ENCODE data around the gene GPR39.

The GPR39 gene

GRCh38 chr2:132442278-132442677, 25.7 kb downstream of the GPR39 start:
- DNase-seq (ENCODE audit: low read depth in 4 of 4, low spot score in 1 of 4): no peak

GRCh38 chr2:132443106-132443505, 26.5 kb downstream of the GPR39 start:
- DNase-seq (ENCODE audit: low read depth in 4 of 4, low spot score in 1 of 4): no peak

- no peak for DNase-seq (ENCODE audit: low read depth in 4 of 4, low spot score in 1 of 4)
Measured at GRCh38 chr2:132446444-132446843, 29.8 kb downstream of the GPR39 start.

DNA sequence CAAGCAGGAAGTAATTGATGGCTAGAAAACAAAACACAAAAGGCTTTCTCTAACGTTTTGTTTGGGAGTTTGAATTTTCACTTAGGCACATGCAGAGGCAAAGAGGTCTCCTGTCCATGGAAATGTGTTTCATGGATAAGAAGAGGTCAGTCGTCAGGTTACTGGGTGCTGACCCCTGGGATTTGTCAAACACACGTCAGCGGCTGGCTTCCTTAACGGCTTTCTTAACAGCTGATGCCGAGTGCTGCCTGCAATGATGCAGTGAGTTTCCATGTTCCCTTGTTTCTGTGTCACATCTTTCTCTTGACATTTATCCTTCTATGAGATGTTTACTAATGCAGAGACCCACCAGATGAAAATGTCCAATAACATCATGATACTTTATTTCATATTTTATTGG, 31.7 kb downstream of the GPR39 start:
- DNase-seq (ENCODE audit: low read depth in 4 of 4, low spot score in 1 of 4): no peak

- no peak for DNase-seq (ENCODE audit: low read depth in 4 of 4, low spot score in 1 of 4)
Measured at GRCh38 chr2:132448771-132449170, 32.2 kb downstream of the GPR39 start.

DNA sequence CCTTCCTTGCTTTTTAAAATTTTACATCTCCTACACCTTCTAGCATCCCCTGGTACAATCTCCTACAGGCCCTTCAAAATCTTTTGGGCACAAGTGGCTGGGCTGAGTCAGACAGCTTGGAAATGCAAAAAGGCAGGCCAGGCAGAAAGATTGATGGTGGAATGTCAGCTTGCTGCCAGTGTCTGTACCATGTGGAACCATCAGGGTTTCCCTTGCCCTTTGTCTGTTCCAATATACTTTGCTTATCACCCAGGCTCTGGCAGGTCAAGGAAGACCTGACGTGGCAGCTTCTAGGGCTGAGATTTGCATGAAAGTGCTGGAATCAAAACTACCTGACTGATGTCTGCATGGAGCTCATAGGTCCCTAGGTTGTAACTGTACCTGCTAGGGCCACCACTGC, 33.3 kb downstream of the GPR39 start:
- DNase-seq (ENCODE audit: low read depth in 4 of 4, low spot score in 1 of 4): no peak

DNA sequence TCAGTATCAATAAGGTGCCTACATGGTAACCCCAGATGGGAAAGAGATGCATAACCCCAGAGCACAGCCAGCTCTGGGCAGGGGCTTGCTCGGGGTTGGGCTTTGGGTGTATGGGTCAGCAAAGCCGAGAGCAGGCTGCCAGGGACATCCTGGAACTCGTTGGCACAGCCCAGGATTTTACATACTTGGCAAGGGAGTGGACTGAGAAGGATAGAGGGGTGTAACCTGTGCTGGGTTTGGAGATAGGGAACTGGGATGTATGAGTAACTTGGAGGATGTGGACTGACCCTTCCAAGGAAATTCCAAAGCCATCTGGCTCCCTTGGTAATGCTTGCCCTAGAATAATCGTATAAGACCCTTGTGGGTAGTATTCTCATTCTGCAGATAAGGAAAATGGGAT, 44.2 kb downstream of the GPR39 start:
- DNase-seq (ENCODE audit: low read depth in 4 of 4, low spot score in 1 of 4): no peak

DNA sequence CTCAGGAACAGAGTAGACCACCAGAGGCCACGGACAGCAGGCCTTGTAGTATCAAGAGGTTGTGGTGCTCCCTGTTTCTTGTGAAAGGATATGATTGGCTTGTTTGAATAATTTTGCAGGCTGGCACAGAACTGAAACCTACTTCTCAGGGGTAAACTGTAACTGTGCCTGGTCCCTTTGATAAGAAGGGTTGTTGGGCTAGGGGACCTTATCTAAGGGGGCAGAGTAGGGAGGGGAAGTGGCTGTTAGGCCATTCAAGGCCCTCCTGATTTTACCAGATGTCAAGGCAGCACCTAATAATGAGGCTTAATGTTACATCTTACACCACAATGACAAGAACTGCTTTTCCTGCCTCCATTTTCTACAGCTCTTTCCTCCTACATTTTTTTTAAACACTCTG, 45.6 kb downstream of the GPR39 start:
- no peak for DNase-seq (ENCODE audit: low read depth in 4 of 4, low spot score in 1 of 4)

DNA sequence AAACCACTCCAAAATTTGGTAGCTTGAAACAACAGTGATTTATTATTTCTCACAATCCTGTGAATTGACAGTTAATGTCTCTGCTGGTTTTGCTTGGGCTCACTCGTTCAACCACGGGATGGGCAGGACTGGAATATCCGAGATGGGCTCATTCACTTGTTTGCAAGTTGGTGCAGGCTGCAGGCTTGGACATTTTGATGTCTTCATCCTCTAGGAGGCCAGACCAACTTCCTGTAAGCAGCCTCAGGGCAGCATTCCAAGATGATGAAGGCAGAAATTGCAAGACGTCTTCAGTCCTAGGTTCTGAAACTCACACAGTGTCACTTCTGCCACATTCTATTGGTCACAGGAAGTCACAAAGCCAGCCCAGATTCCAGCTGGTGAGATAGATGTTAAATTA, 47.1 kb downstream of the GPR39 start:
- DNase-seq (ENCODE audit: low read depth in 4 of 4, low spot score in 1 of 4): no peak

DNA sequence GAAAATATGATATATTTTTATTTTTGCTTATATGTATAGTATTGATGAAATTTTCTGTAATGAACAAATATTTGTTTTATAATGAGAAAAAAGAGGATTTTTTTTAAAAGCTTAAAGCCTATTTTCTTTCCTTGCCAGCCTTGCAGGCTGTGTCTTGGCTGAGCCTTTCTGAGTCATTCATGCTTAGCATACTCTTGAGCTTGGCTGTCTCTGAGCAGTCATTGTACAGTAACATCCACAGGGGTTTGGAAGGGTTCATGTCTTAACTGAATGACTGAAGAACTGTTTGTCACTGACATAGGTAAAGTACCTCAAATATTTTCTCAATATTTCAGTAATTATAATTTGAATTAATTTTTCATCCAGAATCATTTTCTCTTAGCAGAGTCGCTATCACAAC, 49.3 kb downstream of the GPR39 start:
- no peak for DNase-seq (ENCODE audit: low read depth in 4 of 4, low spot score in 1 of 4)

DNA sequence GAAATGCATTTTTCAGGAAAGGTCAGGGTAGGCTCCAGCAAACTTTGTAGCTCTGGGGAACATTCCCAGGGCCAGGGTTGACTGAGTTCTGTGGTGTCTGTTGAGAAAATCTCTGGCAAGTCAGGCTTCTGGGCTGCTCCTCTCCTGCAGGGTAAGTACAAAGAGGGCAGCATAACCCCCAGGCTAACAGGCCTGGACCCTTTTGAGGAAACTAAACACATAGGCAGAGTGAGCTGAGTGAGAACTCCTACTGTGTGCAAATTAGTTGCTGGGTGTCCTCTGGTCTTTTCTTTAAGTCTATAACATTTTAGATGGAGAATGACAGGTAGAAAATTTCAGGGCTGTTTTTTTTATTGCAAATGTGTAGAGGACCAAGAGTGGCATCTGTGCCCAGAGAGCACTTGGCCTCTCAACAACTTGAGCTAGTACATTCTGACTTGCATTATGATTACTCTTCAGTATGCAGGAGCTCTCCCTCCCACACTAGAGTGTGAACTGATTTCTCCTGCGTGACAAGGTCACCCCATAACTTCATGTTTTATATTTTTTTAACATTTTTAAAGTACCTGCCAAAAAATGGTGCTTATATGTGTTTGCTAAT, 49.9 kb downstream of the GPR39 start:
- no peak for DNase-seq (ENCODE audit: low read depth in 4 of 4, low spot score in 1 of 4)

- no peak for DNase-seq (ENCODE audit: low read depth in 4 of 4, low spot score in 1 of 4)
Measured at GRCh38 chr2:132468821-132469675, 52.4 kb downstream of the GPR39 start.

DNA sequence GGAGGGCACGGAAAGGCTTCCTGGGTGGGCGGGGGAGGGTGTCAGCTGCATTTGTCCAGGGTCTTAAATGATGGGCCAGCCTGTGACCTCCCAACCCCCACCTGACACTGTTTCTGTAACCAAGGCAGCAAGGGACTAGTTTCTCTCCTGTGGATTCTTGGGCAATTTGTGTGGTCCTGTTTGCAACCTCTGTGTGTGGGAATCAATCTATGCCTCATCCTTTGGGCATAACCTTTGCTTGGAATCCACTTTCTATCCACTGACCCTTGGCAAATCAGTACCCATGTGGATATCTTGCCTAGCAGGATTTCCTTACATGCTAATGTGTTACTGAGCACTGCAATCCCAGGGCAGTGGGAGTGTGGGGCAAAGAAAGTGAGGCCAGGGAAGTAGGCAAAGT, 54.1 kb downstream of the GPR39 start:
- DNase-seq (ENCODE audit: low read depth in 4 of 4, low spot score in 1 of 4): no peak

GRCh38 chr2:132473174-132473883, 56.7 kb downstream of the GPR39 start:
- no peak for DNase-seq (ENCODE audit: low read depth in 4 of 4, low spot score in 1 of 4)

- no peak for DNase-seq (ENCODE audit: low read depth in 4 of 4, low spot score in 1 of 4)
Measured at GRCh38 chr2:132475615-132476014, 59.0 kb downstream of the GPR39 start.

DNA sequence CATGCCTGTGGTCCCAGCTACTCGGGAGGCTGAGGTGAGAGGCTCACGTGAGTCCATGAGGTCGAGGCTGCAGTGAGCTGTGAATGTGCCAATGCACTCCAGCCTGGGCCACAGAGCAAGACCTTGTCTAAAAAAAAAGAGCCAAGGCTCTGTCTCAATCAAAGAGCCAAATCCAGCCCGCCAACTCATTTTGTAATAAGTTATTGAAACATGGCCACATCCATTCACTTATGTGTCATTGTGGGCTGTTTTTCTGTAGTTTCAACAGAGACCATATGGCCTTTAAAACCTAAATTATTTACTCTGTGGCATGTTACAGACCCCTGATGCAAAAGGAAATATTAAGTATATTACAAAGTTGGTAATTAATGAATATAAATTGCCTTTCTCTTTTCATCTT, 60.8 kb downstream of the GPR39 start:
- DNase-seq (ENCODE audit: low read depth in 4 of 4, low spot score in 1 of 4): no peak

DNA sequence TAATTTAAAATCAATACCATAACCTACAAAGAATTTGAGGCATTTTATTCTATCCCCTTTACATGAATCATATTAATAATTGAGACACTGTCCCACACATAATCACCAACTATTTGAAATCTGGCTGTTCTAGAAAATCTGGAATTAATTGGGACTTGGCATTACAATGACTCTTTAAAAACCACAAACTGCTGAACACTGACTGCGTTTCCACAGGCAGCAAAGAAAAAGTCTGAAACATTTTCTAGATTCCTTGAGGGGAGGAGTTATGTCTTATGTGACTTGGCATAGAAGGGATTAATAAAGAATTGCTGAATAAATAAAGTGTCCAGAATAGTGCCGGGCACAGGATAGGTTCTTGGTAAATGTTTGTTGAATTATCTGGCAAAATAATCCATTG, 61.4 kb downstream of the GPR39 start:
- DNase-seq (ENCODE audit: low read depth in 4 of 4, low spot score in 1 of 4): no peak

DNA sequence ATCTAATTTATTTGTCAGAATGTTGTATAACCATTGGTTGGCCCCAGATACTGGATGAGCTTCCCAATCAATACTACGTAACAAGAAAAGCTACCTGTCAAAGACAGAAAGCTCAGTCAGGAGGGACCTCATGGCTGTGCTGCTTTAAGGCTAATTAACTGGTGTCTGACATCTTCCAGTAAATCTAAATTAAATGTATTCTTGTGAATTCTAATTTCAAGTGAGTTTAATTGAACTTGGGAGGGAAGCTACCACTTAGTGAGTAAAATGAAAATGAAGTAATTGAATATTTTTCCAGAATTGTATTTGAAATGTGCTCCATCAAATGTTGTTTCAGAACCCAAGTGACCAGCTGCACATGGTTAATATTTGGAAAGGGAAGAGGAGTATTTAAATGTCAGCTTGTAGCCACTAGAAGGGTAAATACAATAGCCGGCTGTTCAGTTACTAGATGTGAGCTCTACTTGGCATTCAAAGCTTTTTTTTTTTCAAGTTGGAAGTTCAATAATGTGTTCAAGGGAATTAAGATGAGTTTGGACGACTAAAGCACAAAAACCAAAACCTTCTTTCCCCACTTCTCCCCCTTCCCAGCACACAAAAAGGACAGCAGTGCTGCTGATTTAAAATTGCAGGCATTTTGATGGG, 62.0 kb downstream of the GPR39 start:
- no peak for DNase-seq (ENCODE audit: low read depth in 4 of 4, low spot score in 1 of 4)

- DNase-seq (ENCODE audit: low read depth in 4 of 4, low spot score in 1 of 4): no peak
Measured at GRCh38 chr2:132479155-132479554, 62.5 kb downstream of the GPR39 start.

DNA sequence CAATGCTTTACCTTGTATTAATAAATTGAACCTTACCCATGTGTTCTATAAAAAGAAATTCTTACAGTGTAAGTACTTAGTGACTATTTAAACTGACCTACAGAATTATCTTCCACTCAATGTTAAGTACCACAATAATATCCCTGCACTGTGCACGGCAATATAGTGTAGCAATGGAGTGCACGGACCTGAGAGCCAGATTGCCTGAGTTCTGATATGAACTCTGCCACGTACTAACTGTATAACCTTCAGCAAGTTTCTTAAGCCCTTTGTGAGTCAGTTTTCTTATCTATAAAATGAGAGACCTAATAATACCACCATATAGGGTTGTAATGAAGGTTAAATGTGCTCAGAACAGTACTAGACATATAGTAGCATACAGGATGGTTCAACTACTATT, 66.2 kb downstream of the GPR39 start:
- no peak for DNase-seq (ENCODE audit: low read depth in 4 of 4, low spot score in 1 of 4)

DNA sequence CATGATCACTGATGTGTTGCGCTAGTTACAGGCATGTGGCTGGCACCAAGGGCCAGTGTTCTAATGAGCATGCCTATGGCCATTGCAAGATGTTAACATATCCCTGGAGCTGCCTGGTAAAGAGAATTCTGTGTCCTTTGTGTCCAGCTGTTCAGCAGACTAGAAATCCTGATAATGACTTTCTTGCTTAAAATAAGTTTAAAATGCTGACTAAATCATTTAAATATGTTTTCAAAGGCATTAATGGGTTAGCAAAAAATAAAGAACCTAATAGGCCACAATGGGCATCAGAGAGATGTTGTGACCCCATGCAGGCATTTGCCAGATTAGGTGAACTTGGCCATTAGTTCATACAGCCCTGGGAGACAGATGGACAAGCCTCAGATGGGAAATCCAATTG, 67.5 kb downstream of the GPR39 start:
- no peak for DNase-seq (ENCODE audit: low read depth in 4 of 4, low spot score in 1 of 4)

- no peak for DNase-seq (ENCODE audit: low read depth in 4 of 4, low spot score in 1 of 4)
Measured at GRCh38 chr2:132488491-132488890, 71.9 kb downstream of the GPR39 start.

Data from stimulated activated CD4-positive, alpha-beta T cell treated with anti-CD3 and anti-CD28 coated beads, Interleukin-1b, Interleukin-23, amount 100 ng/mL, for 24 hours (primary cell).